Measurements from ENCODE around the gene DUSP10.

- TF ChIP-seq PHF8 (CRISPR knock-in tag; IDR thresholded peaks at IDR 0.05) (no peak), POLR2AphosphoS5 (IDR thresholded peaks at IDR 0.05; ENCODE audit: low read depth, low read length) (no peak), ZSCAN20 (CRISPR knock-in tag; IDR thresholded peaks at IDR 0.05; ENCODE audit: borderline replicate concordance) (no peak), CREM (IDR thresholded peaks at IDR 0.05) (no peak), CREM (CRISPR knock-in tag; IDR thresholded peaks at IDR 0.05) (no peak), TRAFD1 (CRISPR knock-in tag; IDR thresholded peaks at IDR 0.05; ENCODE audit: borderline replicate concordance) (no peak), MAZ (IDR thresholded peaks at IDR 0.05; ENCODE audit: borderline replicate concordance, low read depth, low read length) (no peak), MAZ (CRISPR knock-in tag; IDR thresholded peaks at IDR 0.05; ENCODE audit: low read depth) (no peak), TARDBP (CRISPR knock-in tag; IDR thresholded peaks at IDR 0.05) (no peak), ATF7 (IDR thresholded peaks at IDR 0.05) (no peak), ATF7 (CRISPR knock-in tag; IDR thresholded peaks at IDR 0.05) (no peak), CHD2 (IDR thresholded peaks at IDR 0.05; ENCODE audit: low read depth, low read length) (no peak), POLR2A (IDR thresholded peaks at IDR 0.05; ENCODE audit: insufficient read depth in 1 of 2, low read depth in 2 of 2, low read length in 2 of 2) (no peak), ISL2 (CRISPR knock-in tag; IDR thresholded peaks at IDR 0.05) (no peak), REST (IDR thresholded peaks at IDR 0.05; ENCODE audit: borderline replicate concordance in 1 of 2, low read depth in 1 of 2, low read length in 2 of 2) (no peak), NKX3-1 (CRISPR knock-in tag; IDR thresholded peaks at IDR 0.05) (no peak)
Measured at GRCh38 chr1:221723848-221724236, 18.0 kb downstream of the DUSP10 start.
